GM19463 (cell line): ENCODE data around the gene C3orf52.

ENCODE experiments used
- ATAC-seq: cut with Tn5 transposase; IDR thresholded peaks from one replicate; pipeline ENCODE4 v1.9.1; 2021; ENCODE audit warnings: mild to moderate bottlenecking, moderate library complexity; ENCODE audit not compliant: unreplicated experiment

C3orf52 gene

GRCh38 chr3:112085735-112086075, 484 bp upstream of the C3orf52 start:
- peak; percentile 2 for ATAC-seq

DNA sequence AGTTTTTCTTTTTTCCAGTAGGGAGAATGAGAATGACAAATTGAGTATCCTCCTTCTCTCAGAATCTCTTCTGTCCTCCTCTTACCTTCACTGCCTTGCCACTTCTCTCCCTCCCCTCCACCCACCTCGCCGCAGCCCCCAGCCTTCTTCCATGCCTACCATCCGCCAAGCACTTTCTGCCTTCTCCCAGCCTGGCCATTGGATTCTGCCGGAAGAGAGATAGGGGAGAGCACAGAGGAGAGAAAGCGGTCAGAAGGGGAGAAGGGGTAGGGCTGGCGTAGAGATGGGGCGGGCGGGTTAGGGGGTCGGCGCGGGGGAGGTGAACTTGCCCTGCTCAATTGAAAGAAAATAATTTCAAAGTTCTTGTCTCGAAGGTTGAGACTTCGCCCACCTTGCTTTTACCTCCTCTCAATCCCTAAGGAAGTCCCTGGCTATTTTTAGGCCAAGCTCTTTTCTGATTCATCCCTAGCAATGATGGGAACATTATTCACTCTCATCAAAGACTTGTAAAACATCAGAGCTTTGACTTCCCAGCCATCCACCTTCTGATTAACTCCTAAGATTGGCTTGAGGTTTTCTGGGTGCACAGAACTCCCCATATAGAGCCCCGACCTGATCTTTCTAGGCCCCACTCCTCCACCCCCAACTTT, 811 bp downstream of the C3orf52 start:
- ATAC-seq, result no peak

DNA sequence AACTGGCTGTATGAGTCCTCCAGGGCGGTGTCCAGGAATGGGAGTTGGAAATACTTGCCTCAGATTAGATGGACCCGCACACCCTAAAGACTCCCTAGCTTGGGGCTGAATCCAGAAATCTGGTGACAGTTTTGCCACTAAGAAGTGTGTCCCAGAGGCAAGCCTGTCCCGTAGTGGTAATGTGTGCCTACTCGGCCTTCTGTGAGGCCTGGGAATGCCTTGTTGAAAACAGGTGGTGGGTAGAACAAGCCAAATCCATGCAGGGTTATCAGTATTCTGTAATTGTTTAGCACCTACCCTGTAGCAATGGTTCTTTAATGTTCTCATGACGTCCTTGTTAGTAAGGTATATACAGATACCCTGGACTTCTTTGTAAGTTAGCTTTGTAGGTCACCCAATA, 1.6 kb downstream of the C3orf52 start:
- no peak for ATAC-seq

DNA sequence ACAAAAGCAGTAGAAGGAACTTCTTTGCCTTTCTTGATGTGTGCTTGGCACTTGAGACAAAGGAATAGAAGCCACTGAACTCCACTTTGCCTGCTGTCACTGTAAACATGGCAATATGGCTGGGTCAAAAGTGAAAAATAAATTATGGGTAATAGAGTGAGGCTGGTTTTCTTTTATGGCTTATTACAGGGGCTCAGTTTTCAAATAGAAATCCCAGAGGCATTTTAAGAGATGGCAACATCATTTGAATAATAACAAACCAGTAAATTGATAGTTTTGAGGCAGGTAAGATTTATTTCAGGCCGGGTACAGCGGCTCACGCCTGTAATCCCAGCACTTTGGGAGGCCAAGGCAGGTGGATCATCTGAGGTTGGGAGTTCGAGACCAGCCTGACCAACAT, 2.8 kb downstream of the C3orf52 start:
- ATAC-seq, result no peak

GRCh38 chr3:112089956-112090886, 4.0 kb downstream of the C3orf52 start:
- no peak for ATAC-seq

DNA sequence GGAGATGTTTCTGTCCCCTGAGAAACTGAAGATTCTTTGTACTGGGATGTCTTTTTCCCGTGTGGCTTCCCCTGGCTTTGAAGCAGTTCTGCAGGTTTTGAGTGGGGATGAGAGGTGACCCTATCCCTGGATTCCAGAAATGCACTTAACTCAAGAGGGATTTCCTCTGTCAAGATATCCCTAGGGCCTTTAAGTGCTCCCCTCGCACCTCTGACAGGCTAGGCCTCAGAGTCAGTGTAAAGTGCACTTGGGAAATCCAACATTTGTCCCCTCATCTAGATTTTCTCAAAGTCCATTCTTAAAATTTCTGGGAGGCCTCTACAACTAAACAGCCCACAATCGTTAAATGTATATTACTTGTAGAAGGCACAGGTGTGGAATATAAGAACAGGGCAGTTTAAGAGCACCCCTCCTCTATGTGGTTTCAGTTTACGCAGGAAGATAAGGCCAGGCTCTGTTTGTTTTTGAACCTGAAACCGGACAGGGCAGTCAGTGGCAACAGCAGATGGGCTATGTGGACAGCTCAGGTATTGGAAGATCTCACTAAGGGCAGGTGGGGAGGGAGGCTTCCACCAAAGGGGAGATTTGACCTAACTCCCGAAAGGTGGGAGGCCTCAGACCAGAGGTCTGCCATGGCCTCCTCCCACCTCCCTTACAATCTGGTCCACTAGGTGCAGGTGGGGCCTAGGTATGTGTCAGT, 4.8 kb downstream of the C3orf52 start:
- ATAC-seq, result no peak

GRCh38 chr3:112092496-112093179, 6.4 kb downstream of the C3orf52 start:
- no peak for ATAC-seq

- ATAC-seq, result no peak
Measured at GRCh38 chr3:112093180-112093522, 7.0 kb downstream of the C3orf52 start.

DNA sequence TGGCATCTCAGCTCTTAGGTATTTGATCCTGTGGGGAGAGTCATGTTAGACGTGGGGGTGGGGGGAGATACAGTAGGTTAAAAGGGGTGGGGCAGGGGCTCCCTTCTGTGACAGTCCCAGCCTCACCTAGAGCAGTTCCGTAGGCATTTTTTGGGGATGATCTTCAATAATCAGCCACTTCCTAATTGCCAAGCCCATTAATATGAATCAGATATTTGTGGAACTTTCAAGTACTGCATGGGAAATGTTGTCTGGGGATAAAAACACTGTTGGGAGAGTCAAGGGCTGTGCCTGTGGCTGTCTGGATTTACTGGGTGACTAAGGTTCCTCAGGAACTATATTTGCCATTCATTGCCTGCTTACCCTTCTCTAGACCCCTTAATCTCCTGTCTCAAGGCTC, 9.5 kb downstream of the C3orf52 start:
- ATAC-seq, result no peak

- ATAC-seq, result no peak
Measured at GRCh38 chr3:112096176-112096575, 10.0 kb downstream of the C3orf52 start.

DNA sequence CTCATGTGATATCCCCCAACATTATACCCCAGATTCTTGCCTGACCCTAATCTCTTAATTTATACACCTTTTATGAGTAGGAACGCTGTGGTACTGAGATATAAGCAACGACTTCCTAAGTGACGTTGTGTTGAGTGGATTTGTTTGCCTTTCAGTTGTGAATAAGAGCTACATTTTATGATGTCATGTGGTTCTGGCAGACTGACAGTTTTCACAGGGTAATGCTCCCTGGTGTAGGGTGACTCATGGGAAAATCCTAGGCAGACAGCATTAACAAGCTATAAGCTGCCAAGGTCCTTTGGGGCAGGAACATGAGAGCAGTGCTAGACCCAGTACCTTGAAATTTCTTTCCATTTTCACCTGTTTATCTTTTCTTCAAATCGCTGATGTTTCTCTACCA, 11.2 kb downstream of the C3orf52 start:
- peak; percentile 67 for ATAC-seq

GRCh38 chr3:112101916-112102315, 15.7 kb downstream of the C3orf52 start:
- no peak for ATAC-seq

DNA sequence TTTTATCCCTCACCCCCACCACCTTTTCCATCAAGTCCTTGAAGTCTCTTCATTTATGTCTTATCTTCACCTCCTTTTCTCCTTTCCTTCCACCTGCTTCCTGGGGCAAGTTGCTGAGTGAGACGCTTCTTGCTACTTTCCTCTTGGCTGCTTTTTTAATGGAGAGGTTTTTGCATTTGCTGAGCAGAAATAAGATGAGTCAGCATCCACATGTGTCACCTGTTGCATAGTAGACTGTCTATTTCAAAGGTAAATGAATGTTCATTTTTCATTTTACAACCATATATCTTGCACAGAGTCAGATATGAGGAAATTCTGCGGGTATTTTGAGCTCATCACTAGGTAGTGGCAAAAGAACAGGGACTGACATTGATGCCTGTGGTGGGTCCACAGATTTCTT, 18.6 kb downstream of the C3orf52 start:
- ATAC-seq, result no peak

DNA sequence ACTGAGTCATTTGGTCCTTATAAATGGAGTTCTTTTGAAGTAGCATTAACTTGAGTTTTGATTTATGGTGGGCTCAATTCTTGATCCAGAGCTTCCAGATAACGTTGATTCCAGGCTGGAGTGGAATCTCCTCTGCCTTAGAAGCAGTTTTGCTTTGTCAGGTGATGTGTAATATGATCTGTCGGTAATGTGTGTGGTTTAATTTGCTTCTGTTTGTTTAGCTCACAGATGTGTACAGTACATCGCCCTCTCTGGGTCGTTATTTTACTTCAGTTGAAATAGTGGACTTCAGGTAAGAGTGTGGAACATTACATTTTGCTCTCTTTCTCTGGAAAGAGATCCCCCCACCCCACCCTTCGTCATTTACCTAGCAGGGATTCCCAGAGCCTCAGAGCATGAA, 23.1 kb downstream of the C3orf52 start:
- no peak for ATAC-seq

- ATAC-seq, result peak; percentile 40
Measured at GRCh38 chr3:112111785-112112402, 25.7 kb downstream of the C3orf52 start.

GRCh38 chr3:112114576-112115160, 28.5 kb downstream of the C3orf52 start:
- peak; percentile 17 for ATAC-seq

DNA sequence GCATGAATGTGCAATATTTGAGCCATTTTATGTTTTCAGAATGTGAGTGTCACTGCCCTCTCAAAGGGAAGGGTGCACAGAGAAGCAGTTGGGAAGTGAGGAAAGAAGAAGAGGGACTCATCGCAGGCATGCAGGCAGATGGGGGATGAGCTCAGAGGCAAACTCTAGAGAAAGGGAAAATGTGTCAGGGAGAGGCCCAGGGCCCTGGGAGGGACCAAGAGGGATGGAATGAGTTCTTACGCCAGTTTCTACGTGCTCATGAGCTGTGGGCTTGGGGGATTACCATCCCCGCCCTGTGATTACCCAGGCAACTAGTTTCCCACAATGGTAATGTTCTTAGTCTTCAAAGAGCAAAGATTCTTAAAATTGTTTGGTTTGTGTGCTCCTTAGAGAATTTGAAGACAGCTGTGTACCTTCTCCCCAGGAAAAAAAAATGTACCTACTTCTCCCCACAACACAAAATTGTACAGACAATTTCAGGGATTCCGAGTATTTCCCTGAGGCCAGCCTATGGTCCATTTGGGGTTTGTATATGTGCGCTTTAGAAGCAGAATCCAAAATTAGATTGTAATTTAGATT, 29.1 kb downstream of the C3orf52 start:
- peak; percentile 41 for ATAC-seq

DNA sequence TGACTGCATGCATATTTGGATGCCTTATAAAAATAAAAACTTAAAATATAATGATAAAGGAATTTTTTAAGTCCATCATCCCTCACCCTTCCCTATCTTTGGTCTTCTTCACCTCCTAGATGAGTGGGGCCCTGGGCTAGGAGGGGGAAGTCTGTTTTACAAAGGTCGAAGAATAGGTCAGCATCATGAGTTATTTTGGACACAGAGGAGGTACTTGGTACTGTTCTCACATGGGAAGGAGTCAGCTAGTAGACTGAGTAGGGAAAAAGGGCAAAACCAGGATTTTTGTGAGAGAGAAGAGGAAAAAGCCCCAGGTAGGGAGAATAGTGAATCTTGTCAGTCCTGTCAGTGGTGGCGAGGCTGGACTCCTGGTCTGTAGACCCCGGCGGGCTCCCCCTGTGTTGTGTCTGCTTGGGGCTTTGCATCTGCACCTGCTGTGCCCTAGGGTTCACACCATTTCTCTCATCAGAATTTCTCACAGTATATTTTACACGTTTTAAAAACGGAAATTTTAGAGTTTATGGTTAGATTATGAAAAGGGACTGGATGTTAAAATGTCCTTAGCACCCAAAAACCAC, 29.7 kb downstream of the C3orf52 start:
- ATAC-seq, result no peak

DNA sequence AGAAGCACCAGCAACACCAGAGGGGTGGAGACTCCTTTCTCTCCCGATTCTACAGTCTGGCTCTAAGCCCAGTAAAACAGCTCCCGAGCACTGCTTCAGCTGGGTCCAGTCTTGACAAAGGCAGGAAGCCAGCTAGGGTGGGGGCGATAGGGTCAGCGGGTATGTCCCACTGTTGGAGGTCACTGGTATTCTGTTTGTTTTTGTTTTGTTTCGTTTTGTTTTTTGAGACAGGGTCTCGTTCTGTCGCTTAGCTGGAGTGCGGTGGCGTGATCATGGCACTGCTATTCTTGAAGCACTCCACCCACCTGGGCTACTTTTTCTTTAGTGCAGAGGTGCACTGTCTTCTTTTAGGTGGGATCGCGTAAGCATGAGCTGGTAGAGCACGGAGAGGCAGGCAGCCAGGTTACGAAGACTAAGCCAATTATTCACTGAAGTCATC, 30.6 kb downstream of the C3orf52 start:
- no peak for ATAC-seq

DNA sequence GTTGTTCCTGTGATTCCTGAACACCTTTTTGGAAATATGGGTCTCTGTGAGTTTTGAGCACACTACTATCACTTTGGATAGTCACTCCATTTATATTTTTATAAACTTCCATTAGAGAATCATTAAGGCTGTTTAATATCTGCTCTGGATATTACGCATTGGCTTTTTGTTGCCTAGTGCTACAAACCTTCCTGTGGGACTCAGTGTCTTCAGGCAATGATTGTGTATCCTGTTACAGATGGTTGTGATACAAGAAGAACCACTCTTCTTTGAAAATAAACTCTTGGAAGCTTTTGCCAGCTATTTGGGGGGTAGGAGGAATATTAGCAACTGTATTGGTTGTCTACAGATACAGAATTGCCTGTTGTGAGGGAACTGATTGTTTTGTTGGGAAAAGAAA, 31.2 kb downstream of the C3orf52 start:
- no peak for ATAC-seq
